Prostate gland (tissue), 2 donors: Measurements from ENCODE around the gene CD72.

Source experiments
- CTCF ChIP-seq, 4 experiments: fragments of 200-600 bp in 2 of 4; fragments of 450-650 bp in 2 of 4; sonication (generic) in 2 of 4; IDR thresholded peaks; 1 replicate in 3 of 4; 2 replicates in 1 of 4; pipeline ENCODE4 v1.5.1; 2016 to 2019; ENCODE audit warnings: antibody characterized with exemption in 4 of 4, mild to moderate bottlenecking in 2 of 4, moderate library complexity in 2 of 4
- POLR2A ChIP-seq: fragments of 450-650 bp; IDR thresholded peaks from one replicate; pipeline ENCODE4 v1.6.1; 2016; ENCODE audit warnings: antibody characterized with exemption, mild to moderate bottlenecking

GRCh38 chr9:35627575-35627974 is 9.4 kb upstream of the CD72 start:
- TF ChIP-seq CTCF (IDR thresholded peaks at IDR 0.05) (no peak), POLR2A (no peak)
